WTC11 (cell line): ENCODE data around the gene TAPT1. TPM values are rescaled to one million over a fixed set of nuclear protein-coding genes. Genes with fewer than 3 reads are reported as not detected.
A peak's percentile ranks its signal among the peaks of the same experiment; 100 is the strongest.

Source experiments
- ATAC-seq: fragments of 200-7000 bp; cut with Tn5 transposase; 2 replicates; pipeline ENCODE4 v1.10.0; 2021; ENCODE audit warnings: mild to moderate bottlenecking, moderate library complexity
- CTCF ChIA-PET: fragments of 300-600 bp; sonication (Branson Sonifier 250); formaldehyde crosslinking; loops from one replicate; lab custom pipeline; 2021; ENCODE audit warnings: antibody characterized with exemption; lab: Charles Lee
- POLR2A ChIA-PET: fragments of 350-600 bp; sonication (Branson Sonifier 250); formaldehyde crosslinking; loops from one replicate; lab custom pipeline; 2021; ENCODE audit warnings: antibody characterized with exemption; lab: Charles Lee
- DNase-seq: peaks from one replicate; pipeline ENCODE4 v3.0.0; 2021; ENCODE audit warnings: low spot score
- H3K27ac Mint-ChIP-seq: 2 replicates; pipeline ENCODE4 v1.8.0; 2021; ENCODE audit warnings: mixed read lengths
- H3K27me3 Mint-ChIP-seq: 2 replicates; pipeline ENCODE4 v1.8.0; 2021; ENCODE audit warnings: low read depth, mild to moderate bottlenecking, moderate library complexity, mixed read lengths
- H3K36me3 Mint-ChIP-seq: 2 replicates; pipeline ENCODE4 v1.8.0; 2021; ENCODE audit warnings: mixed read lengths
- H3K4me1 Mint-ChIP-seq: 2 replicates; pipeline ENCODE4 v1.8.0; 2022; ENCODE audit warnings: mixed read lengths
- H3K4me3 Mint-ChIP-seq: 2 replicates; pipeline ENCODE4 v1.8.0; 2021; ENCODE audit warnings: mild to moderate bottlenecking, moderate library complexity, mixed read lengths
- H3K9me3 Mint-ChIP-seq: 2 replicates; pipeline ENCODE4 v1.8.0; 2021; ENCODE audit warnings: mixed read lengths
- CREM ChIP-seq: sonication (generic); formaldehyde crosslinking; IDR thresholded peaks from 2 replicates; pipeline ENCODE4 v1.8.1; 2022; ENCODE audit warnings: mild to moderate bottlenecking, missing genetic modification reagents, moderate library complexity
- CTCF ChIP-seq: fragments of 200-600 bp; IDR thresholded peaks from 2 replicates; pipeline ENCODE4 v1.8.0; 2022; ENCODE audit warnings: antibody characterized with exemption
- E2F1 ChIP-seq: sonication (generic); formaldehyde crosslinking; IDR thresholded peaks from 2 replicates; pipeline ENCODE4 v1.8.0; 2022; ENCODE audit warnings: mild to moderate bottlenecking, missing genetic modification reagents
- ERG ChIP-seq: fragments of 250-450 bp; sonication (Bioruptor Pico); IDR thresholded peaks from 2 replicates; pipeline ENCODE4 v1.8.0; 2021; ENCODE audit warnings: mild to moderate bottlenecking
- FOXP1 ChIP-seq: sonication (generic); formaldehyde crosslinking; IDR thresholded peaks from 2 replicates; pipeline ENCODE4 v1.8.0; 2022; ENCODE audit warnings: missing genetic modification reagents, mild to moderate bottlenecking, moderate library complexity, borderline replicate concordance
- NR1H2 ChIP-seq: sonication (generic); formaldehyde crosslinking; IDR thresholded peaks from 2 replicates; pipeline ENCODE4 v1.9.0; 2021; ENCODE audit warnings: mild to moderate bottlenecking, moderate library complexity, missing genetic modification reagents
- NR2C2 ChIP-seq: sonication (generic); formaldehyde crosslinking; IDR thresholded peaks from 2 replicates; pipeline ENCODE4 v1.8.0; 2022; ENCODE audit warnings: mild to moderate bottlenecking, missing genetic modification reagents
- OVOL2 ChIP-seq: fragments of 250-450 bp; sonication (Bioruptor Pico); IDR thresholded peaks from 2 replicates; pipeline ENCODE4 v1.9.0; 2021; ENCODE audit warnings: mild to moderate bottlenecking, borderline replicate concordance
- SMAD4 ChIP-seq: sonication (generic); formaldehyde crosslinking; IDR thresholded peaks from 2 replicates; pipeline ENCODE4 v1.8.0; 2022; ENCODE audit warnings: mild to moderate bottlenecking, missing genetic modification reagents
- TP53 ChIP-seq: sonication (generic); formaldehyde crosslinking; IDR thresholded peaks from 2 replicates; pipeline ENCODE4 v1.8.1; 2023; ENCODE audit warnings: mild to moderate bottlenecking, missing genetic modification reagents
- ZBTB43 ChIP-seq: sonication (generic); formaldehyde crosslinking; IDR thresholded peaks from 2 replicates; pipeline ENCODE4 v1.8.1; 2023; ENCODE audit warnings: mild to moderate bottlenecking, missing genetic modification reagents
- ZNF121 ChIP-seq: sonication (generic); formaldehyde crosslinking; IDR thresholded peaks from 2 replicates; pipeline ENCODE4 v1.8.0; 2023; ENCODE audit warnings: missing genetic modification reagents
- ZNF219 ChIP-seq: sonication (generic); formaldehyde crosslinking; IDR thresholded peaks from 2 replicates; pipeline ENCODE4 v1.8.0; 2023; ENCODE audit warnings: missing genetic modification reagents, mild to moderate bottlenecking, borderline replicate concordance
- ZNF532 ChIP-seq: fragments of 250-450 bp; sonication (Bioruptor Pico); IDR thresholded peaks from 2 replicates; pipeline ENCODE4 v1.9.0; 2021; ENCODE audit warnings: mild to moderate bottlenecking, borderline replicate concordance
- ZNF671 ChIP-seq: fragments of 250-450 bp; sonication (Bioruptor Pico); IDR thresholded peaks from 2 replicates; pipeline ENCODE4 v1.8.0; 2021; ENCODE audit warnings: mild to moderate bottlenecking
- total RNA-seq: library from RNA; stranded (reverse); gene quantifications from 3 replicates; pipeline ENCODE4 v1.2.3, GENCODE V29; 2021

TAPT1 gene
- total RNA-seq, 1 experiment from 2014 or later, result 12.4 TPM

- CTCF ChIA-PET, result interaction anchor here (1.5 kb wide), 1 partner anchor 37 kb away, joined by 4 read pairs; no protein-coding TSS in a partner anchor
- H3K27ac Mint-ChIP-seq, result peak overlapping the region; percentile 79
These were observed 57.4 kb downstream of the TAPT1 start for GRCh38 chr4:16168710-16169388.

GRCh38 chr4:16168144-16168543 lies 58.1 kb downstream of the TAPT1 start:
- ChIA-PET POLR2A (no interaction called here), CTCF (interaction anchor here (1.5 kb wide), 1 partner anchor 38 kb away, joined by 4 read pairs; no protein-coding TSS in a partner anchor)
- DNase-seq (no peak), ATAC-seq (no peak)
- TF ChIP-seq ZNF121 (CRISPR knock-in tag) (peak; percentile 93; the same call in 1 of the 2 replicates), TP53 (CRISPR knock-in tag) (no peak)
- H3K4me1 Mint-ChIP-seq, result peaks cover 22% of the 10 kb centered on the region
- H3K36me3 Mint-ChIP-seq, result peaks cover 18% of the 10 kb centered on the region
- H3K27ac Mint-ChIP-seq, result peak overlapping the region; percentile 79
- H3K27me3 Mint-ChIP-seq, result no peaks in the 10 kb centered on the region
- no peaks in the 10 kb centered on the region for H3K9me3 Mint-ChIP-seq
- H3K4me3 Mint-ChIP-seq, result no peak overlapping the region

More at GRCh38 chr4:16168710-16169388, 57.4 kb downstream of the TAPT1 start:
- H3K36me3 Mint-ChIP-seq, result peaks cover 16% of the 10 kb centered on the region
- DNase-seq (no peak), ATAC-seq (peak; percentile 12; the same call in 1 of the 2 replicates)
- no peak overlapping the region for H3K4me3 Mint-ChIP-seq
- peaks cover 22% of the 10 kb centered on the region for H3K4me1 Mint-ChIP-seq
- H3K9me3 Mint-ChIP-seq, result no peaks in the 10 kb centered on the region
- POLR2A ChIA-PET, result no interaction called here
- H3K27me3 Mint-ChIP-seq, result no peaks in the 10 kb centered on the region
- TF ChIP-seq ERG (no peak), ZNF219 (CRISPR knock-in tag) (no peak), FOXP1 (CRISPR knock-in tag) (no peak), ZNF532 (CRISPR knock-in tag) (no peak)

GRCh38 chr4:16165931-16166330 lies 60.3 kb downstream of the TAPT1 start:
- POLR2A ChIA-PET, result no interaction called here
- H3K4me3 Mint-ChIP-seq, result no peak overlapping the region

More at GRCh38 chr4:16165931-16166330, 60.3 kb downstream of the TAPT1 start:
- CTCF ChIA-PET, result interaction anchor here (1.5 kb wide), 1 partner anchor 99 kb away, joined by 3 read pairs; no protein-coding TSS in a partner anchor
- no peak for ATAC-seq
- DNase-seq, result no peak
- no peaks in the 10 kb centered on the region for H3K27me3 Mint-ChIP-seq
- H3K27ac Mint-ChIP-seq, result peak overlapping the region; percentile 15; the same call in 1 of the 2 replicates
- no peak for TF ChIP-seq NR2C2
- TF ChIP-seq CTCF, result no peak
- TF ChIP-seq ZNF671 (CRISPR knock-in tag), result no peak
- no peak for TF ChIP-seq CREM (CRISPR knock-in tag)
- no peak for TF ChIP-seq NR1H2 (CRISPR knock-in tag)
- TF ChIP-seq ZBTB43, result no peak
- TF ChIP-seq OVOL2 (CRISPR knock-in tag), result no peak
- no peak for TF ChIP-seq ZNF532 (CRISPR knock-in tag)
- TF ChIP-seq SMAD4 (CRISPR knock-in tag), result no peak
- TF ChIP-seq E2F1 (CRISPR knock-in tag), result no peak
- no peaks in the 10 kb centered on the region for H3K9me3 Mint-ChIP-seq
- peaks cover 18% of the 10 kb centered on the region for H3K36me3 Mint-ChIP-seq
- H3K4me1 Mint-ChIP-seq, result peaks cover 16% of the 10 kb centered on the region
